Activated T-cell treated with anti-CD3 and anti-CD28 coated beads for 24 hours (primary cell): ENCODE data around the gene IL12RB2.

Experiments
- DNase-seq: peaks from one replicate; pipeline ENCODE4 v3.0.0-alpha.2; 2020; ENCODE audit warnings: low read depth

Gene IL12RB2

DNA sequence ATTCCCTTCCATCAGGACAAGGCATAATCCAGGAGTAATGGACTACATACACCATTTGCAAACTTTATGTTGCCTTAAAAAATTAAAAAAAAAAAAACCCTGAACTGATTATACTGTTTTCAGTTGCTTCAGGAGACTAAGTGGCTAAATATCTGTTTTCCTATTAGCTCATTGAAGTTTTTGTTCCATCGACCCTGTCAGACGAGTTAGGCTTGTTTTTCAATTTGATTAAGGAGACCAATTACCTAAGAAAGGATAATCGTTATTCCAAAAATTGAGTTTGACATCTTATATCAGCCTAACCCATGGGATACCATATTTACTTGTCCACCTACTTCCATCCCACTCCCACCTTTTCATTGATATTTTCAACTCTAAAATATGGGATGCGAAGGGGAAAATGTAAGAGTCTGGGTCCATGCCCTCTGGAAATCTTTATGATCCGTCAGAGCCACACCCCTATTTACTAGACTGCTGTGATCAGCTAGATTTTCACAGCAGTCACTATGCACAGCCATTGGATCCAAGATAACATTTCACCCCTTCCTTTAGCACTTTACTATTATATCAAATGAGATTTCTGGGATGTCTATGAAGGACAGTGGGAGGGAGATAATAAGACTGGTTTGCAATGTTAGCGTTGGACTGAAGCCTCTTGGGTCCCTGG lies 41.0 kb downstream of the IL12RB2 start:
- DNase-seq: no peak

GRCh38 chr1:67350783-67351182 lies 43.1 kb downstream of the IL12RB2 start:
- no peak for DNase-seq

DNA sequence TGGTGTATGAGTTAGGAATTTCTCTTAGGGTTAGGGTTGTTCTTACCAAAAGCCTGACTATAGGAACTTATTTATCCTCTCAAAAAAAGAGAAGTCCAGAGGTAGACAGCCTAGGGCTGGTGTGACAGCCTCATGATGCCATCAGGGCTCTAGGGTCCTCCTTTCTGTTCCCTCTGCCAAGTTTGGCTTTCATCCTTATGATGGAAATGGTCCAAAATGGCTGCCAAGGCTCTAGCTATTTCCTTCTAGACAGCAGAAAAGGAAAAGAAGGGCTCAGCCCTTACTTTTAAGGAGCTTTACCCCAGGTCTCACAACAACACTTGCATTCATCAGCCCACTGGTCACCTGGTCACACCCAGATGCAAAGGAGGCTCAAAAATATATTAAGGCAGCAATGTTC lies 44.5 kb downstream of the IL12RB2 start:
- DNase-seq: no peak

DNA sequence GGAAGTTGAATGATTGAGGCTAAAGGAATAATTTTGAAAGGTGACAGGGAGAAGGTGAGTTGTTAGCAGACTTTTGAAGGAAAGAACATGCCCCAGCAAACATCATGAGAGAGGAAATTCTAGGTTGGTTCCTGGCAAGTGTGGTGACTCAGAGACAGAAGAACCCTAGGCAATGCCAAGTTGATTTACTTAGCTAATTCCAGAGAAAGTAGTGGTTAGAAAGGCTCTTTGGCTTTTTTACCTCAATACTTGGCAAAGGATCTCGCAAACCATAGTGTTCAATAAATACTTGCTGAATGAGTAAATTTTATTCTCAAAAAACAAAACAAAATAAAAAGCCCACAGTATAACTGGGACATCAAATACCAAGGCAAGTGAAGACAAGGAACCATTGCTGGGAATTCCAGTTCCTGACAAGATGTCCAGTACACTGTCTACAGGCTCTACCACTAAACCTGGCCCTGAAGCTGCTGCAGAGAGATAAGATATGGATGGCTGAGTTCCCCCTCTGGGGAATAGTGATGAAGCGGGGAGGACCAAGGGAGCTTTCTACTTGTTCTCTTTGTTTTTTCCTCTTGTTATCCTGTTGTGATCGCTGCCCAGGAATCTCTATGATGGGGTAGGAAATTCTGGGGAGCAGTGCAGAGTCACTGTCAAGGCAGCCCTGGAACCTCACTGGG lies 48.2 kb downstream of the IL12RB2 start:
- DNase-seq: no peak

DNA sequence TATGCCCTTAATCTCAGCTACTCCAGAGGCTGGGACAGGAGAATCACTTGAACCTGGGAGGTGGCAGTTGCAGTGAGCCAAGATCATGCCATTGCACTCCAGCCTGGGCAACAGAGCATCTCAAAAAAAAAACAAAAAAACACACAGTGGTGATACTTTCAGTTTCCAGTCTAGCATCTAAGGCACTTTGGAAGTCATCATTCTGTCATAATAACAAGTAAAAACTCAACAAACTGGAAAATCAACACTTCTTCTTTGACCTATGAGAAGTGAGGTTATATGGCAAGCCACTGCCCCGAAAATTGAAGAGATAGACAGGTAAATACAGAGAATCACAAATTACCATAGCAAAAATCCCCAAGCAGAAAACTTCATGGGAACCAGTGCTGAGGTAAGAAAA lies 51.9 kb downstream of the IL12RB2 start:
- no peak for DNase-seq

DNA sequence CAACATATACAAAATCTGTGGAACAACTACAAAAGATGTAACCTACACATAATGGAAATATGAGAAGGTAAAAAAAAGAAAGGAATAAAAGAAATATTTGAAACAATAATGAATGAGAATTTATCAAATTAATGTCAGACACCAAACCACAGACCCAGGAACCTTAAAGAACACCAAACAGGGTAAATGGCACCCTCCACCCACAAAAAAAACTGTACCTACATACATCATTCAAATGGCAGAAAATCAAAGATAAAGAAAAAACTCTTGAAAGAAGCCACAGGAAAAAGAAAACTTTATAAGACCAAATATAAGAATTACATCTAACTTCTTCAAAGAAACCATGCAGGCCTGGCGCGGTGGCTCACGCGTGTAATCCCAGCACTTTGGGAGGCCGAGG lies 54.0 kb downstream of the IL12RB2 start:
- no peak for DNase-seq

GRCh38 chr1:67367370-67368045 lies 59.8 kb downstream of the IL12RB2 start:
- DNase-seq: no peak

DNA sequence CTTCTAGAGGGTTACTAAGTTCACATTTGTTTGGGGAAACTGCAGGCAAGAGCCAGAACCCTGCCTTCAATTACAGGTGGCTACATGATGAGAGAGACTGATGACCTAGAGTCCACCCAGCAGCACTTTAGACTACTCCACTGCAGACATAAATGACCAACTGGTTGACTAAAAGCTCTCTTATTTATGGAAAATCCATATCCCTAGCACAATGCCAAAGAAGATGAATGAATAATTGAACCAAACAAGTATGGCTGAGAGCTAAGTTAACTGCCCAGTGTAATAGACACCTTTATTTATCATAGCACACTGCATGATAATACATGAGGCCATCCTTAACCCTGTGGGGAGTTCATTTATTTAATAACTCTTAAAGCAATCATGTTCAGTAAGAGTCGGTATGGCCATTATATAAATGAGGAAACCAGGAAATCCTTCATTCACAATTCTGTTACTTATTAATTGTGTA lies 60.4 kb downstream of the IL12RB2 start:
- no peak for DNase-seq

DNA sequence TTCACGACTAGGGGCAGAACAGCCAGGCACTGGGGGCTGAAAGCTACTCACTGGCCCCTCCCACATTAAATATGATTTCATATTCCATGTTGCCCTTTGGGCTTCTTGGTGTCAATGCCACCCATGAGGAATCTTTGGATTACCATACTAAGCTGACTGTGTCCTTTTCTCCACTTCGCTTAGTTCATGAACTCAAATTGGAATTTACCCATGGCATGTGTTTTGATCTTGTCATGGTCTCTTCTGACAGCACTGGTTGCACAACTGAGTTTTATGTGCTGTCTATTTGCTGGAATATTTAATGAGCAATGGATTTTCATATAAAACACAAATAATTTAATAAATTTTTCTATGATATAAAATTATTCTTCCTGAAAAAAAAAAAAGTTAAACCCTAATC lies 63.4 kb downstream of the IL12RB2 start:
- no peak for DNase-seq

DNA sequence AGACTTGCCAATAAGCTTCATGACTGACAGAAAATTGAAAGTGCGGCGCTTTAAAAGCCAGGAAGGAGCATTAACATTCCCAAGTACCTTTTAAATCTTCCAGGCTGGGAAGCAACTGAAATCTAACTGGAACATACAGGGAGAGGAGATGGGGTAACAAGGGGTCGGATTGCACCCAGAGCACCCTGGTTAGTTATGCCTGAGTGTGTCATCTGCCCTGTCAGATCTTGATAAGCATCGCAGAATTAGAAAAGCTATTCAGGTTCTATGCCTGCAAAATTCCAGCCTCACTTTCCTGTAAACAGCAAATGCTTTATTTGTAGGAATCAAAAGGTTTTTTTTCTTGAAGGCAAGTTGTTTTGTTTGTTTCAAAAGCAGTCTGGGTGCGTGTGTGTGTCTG lies 64.0 kb downstream of the IL12RB2 start:
- DNase-seq: no peak

GRCh38 chr1:67372136-67372535 lies 64.5 kb downstream of the IL12RB2 start:
- DNase-seq: no peak

DNA sequence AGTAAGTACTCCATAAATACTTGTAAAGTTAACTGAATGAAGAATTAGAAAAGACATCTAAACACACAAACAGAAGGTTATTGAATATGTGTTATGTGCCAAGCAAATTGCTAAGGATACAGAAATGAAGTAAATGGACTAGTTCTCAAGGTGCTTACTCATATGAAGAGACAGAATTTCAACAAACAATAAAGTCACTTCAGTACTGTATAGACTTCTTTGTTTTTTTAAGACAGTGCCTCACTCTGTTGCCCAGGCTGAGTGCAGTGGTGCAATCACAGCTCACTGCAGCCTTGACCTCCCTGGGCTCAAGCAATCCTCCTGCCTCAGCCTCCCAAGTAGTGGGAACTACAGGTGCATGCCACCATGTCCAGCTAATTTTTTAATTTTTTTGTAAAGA lies 65.2 kb downstream of the IL12RB2 start:
- no peak for DNase-seq

- no peak for DNase-seq
Measured at GRCh38 chr1:67376381-67376780, 68.7 kb downstream of the IL12RB2 start.

DNA sequence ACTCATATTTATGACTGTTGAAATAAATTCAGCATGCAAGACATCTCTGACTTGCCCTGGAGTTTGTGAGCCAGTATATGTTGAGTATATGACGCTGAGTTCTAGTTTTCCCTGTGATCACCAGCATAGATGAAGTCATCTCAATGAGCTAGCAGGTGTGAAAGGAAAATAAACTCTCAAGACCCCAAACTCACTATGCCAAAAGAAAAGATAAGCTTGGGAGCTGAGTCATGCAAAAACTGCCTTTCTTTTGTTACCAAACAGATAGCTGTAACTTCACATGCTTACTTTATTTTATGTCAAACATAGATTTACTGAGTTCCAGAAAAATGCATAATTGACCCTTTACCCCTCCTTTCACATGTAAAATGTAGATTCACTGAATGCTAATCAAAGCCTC lies 69.6 kb downstream of the IL12RB2 start:
- DNase-seq: no peak

DNA sequence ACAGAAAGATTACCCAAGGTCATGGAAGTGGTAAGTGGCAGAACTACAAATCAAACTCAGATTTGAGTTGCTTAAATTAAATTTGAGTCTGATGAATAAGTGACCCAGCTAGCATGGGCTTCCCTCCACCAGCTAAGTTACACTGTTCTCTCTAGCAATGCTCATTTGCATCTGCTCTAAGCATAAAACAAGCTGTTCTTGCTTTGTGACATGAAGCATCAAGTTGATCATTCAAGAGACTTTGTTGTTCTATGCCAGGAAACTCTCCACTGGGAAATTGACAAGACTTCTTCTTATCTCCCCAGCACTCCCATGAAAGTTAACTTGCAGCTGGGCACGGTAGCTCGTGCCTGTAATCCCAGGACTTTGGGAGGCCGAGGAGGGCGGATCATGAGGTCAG lies 73.5 kb downstream of the IL12RB2 start:
- no peak for DNase-seq

DNA sequence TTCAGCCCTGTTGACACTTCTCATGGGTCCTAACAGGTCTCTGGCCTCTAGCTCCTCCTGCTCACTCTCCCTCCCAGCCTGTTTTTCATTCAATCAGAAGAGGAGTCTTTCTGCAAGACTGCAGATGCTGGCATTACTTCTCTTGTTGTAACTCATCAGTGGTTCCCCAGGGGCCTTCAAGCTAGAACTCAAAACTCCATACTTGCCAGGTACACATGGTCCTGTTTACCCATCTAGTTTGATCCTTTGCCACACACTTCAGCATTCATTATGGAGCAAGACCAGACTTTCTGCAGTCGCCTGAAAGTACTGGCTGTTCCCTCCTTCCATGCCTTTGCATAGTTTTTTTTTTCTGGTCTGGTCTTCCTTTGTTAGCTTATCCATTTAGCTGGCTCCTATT lies 74.6 kb downstream of the IL12RB2 start:
- DNase-seq: no peak

DNA sequence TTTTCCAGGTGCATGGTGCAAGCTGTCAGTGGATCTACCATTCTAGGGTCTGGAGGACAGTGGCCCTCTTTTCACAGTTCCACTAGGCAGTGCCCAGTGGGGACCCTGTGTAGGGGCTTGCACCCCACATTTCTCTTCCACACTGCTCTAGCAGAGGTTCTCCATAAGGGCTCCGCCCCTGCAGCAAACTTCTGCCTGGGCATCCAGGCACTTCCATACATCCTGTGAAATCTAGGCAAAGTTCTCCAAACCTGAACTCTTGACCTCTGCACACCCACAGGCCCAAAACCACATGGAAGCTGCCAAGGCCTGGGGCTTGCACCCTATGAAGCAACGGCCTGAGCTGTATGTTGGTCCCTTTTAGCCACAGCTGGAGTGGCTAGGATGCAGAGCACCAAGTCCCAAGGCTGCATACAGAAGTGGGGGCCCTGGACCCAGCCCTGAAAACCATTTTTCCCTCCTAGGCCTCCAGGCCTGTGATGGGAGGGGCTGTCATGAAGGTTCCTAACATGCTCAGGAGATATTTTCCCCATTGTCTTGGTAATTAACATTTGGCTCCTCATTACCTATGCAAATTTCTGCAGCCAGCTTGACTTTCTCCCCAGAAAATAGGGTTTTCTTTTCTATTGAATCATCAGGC lies 76.4 kb downstream of the IL12RB2 start:
- no peak for DNase-seq

GRCh38 chr1:67390041-67390887 lies 82.6 kb downstream of the IL12RB2 start:
- DNase-seq: no peak

- no peak for DNase-seq
Measured at GRCh38 chr1:67393240-67393639, 85.6 kb downstream of the IL12RB2 start.

GRCh38 chr1:67393737-67394136 lies 86.1 kb downstream of the IL12RB2 start:
- no peak for DNase-seq

GRCh38 chr1:67394548-67394947 lies 86.9 kb downstream of the IL12RB2 start:
- no peak for DNase-seq
